Measurements from ENCODE around the gene NXNL2. TPM values are rescaled to one million over a fixed set of nuclear protein-coding genes. Genes with fewer than 3 reads are reported as not detected.
A peak's percentile ranks its signal among the peaks of the same experiment; 100 is the strongest.

NXNL2 gene
- total RNA-seq, 1 donor from 2014 or later = not detected

GRCh38 chr9:88538311-88539085 lies 3.5 kb downstream of the NXNL2 start:
- H3K27me3 ChIP-seq = no peaks in the 10 kb centered on the region
- intact Hi-C loops (cut with DNase I) = loop anchor here (5.0 kb wide), 3 partner anchors 341 to 811 kb away; partner anchors contain the start of genes CDK20 and CTSL

GRCh38 chr9:88539246-88539645 lies 4.3 kb downstream of the NXNL2 start:
- Histone ChIP-seq H3K36me3 (no peaks in the 10 kb centered on the region), H3K4me1 (peaks cover 4 to 8% of the 10 kb centered on the region in 2 donors), H3K4me3 (no peak overlapping the region), H3K9me3 (no peaks in the 10 kb centered on the region), H3K27ac (no peak overlapping the region), H3K27me3 (no peaks in the 10 kb centered on the region)
- no peak for DNase-seq (ENCODE audit: low spot score in 2 of 2)
- intact Hi-C loops (cut with DNase I) = loop anchor here (5.0 kb wide), 3 partner anchors 342 to 812 kb away; partner anchors contain the start of genes CDK20 and CTSL
- TF ChIP-seq CTCF (IDR thresholded peaks at IDR 0.05) = no peak

More at GRCh38 chr9:88538311-88539085, 3.5 kb downstream of the NXNL2 start:
- DNase-seq (ENCODE audit: low spot score in 2 of 2) = no peak
- TF ChIP-seq CTCF (IDR thresholded peaks at IDR 0.05) = no peak
- Histone ChIP-seq H3K27ac (peak overlapping the region; percentile 93), H3K9me3 (no peaks in the 10 kb centered on the region), H3K4me1 (peaks cover 4 to 8% of the 10 kb centered on the region in 2 donors), H3K4me3 (no peak overlapping the region), H3K36me3 (no peaks in the 10 kb centered on the region)

- Histone ChIP-seq H3K4me3 (no peak overlapping the region), H3K36me3 (no peaks in the 10 kb centered on the region), H3K27ac (no peak overlapping the region), H3K27me3 (no peaks in the 10 kb centered on the region), H3K9me3 (no peaks in the 10 kb centered on the region), H3K4me1 (peaks cover 3 to 8% of the 10 kb centered on the region in 2 donors)
- DNase-seq (ENCODE audit: low spot score in 2 of 2) = no peak
- intact Hi-C loops (cut with DNase I) = no loop called here
- TF ChIP-seq CTCF (IDR thresholded peaks at IDR 0.05) = no peak
Observed at GRCh38 chr9:88540251-88540763, 5.3 kb downstream of the NXNL2 start.

- Histone ChIP-seq H3K4me3 (no peak overlapping the region), H3K27ac (no peak overlapping the region), H3K36me3 (no peaks in the 10 kb centered on the region), H3K27me3 (no peaks in the 10 kb centered on the region), H3K4me1 (no peaks in the 10 kb centered on the region), H3K9me3 (no peaks in the 10 kb centered on the region)
- intact Hi-C loops (cut with DNase I) = no loop called here
- TF ChIP-seq CTCF (IDR thresholded peaks at IDR 0.05) = no peak
- no peak for DNase-seq (ENCODE audit: low spot score in 2 of 2)
Observed at GRCh38 chr9:88544245-88544644, 9.3 kb downstream of the NXNL2 start.

- no peak for DNase-seq (ENCODE audit: low spot score in 2 of 2)
- H3K4me1 ChIP-seq = no peaks in the 10 kb centered on the region
- no peak overlapping the region for H3K27ac ChIP-seq
- no peak for TF ChIP-seq CTCF (IDR thresholded peaks at IDR 0.05)
- H3K27me3 ChIP-seq = no peaks in the 10 kb centered on the region
- H3K4me3 ChIP-seq = no peak overlapping the region
- intact Hi-C loops (cut with DNase I) = no loop called here
- no peaks in the 10 kb centered on the region for H3K9me3 ChIP-seq
- H3K36me3 ChIP-seq = no peaks in the 10 kb centered on the region
Observed at GRCh38 chr9:88551546-88552137, 16.7 kb downstream of the NXNL2 start.

Measured in ascending aorta (tissue), 2 donors.